D721Med (cell line): ENCODE measurements around the gene EDN2.

Experiments
- DNase-seq: peaks from one replicate; pipeline ENCODE4 v3.0.0; 2011; ENCODE audit warnings: low spot score; ENCODE audit not compliant: insufficient read length
- FAIRE-seq: peaks from 2 replicates; lab custom pipeline; 2011; peaks lifted over from hg19 to GRCh38; lab: Jason Lieb, UNC
- CTCF ChIP-seq: IDR thresholded peaks from 2 replicates; pipeline ENCODE4 v1.5.1; 2012; ENCODE audit warnings: mild to moderate bottlenecking, control low read depth; ENCODE audit not compliant: insufficient read depth; ENCODE audit errors: missing control alignments

The EDN2 gene

GRCh38 chr1:41516168-41517061 lies 31.9 kb upstream of the EDN2 start:
- TF ChIP-seq CTCF: peak; percentile 70
- peak; percentile 99 for DNase-seq
- no peak for FAIRE-seq

GRCh38 chr1:41515778-41516167 lies 31.3 kb upstream of the EDN2 start:
- TF ChIP-seq CTCF: no peak

GRCh38 chr1:41515131-41515678 lies 30.7 kb upstream of the EDN2 start:
- DNase-seq: no peak

More at GRCh38 chr1:41515778-41516167, 31.3 kb upstream of the EDN2 start:
- FAIRE-seq (no peak), DNase-seq (no peak)

GRCh38 chr1:41514381-41514780 lies 29.9 kb upstream of the EDN2 start:
- FAIRE-seq: no peak
- TF ChIP-seq CTCF: no peak
- DNase-seq: no peak

More at GRCh38 chr1:41515131-41515678, 30.7 kb upstream of the EDN2 start:
- no peak for TF ChIP-seq CTCF
- FAIRE-seq: no peak

GRCh38 chr1:41513383-41513735 lies 28.9 kb upstream of the EDN2 start:
- DNase-seq (no peak), FAIRE-seq (no peak)
- TF ChIP-seq CTCF: peak; percentile 15

- no peak for TF ChIP-seq CTCF
- no peak for DNase-seq
- no peak for FAIRE-seq
Observed at GRCh38 chr1:41512701-41513382, 28.4 kb upstream of the EDN2 start.
